ENCODE measurements around the gene SAMM50.

DNA sequence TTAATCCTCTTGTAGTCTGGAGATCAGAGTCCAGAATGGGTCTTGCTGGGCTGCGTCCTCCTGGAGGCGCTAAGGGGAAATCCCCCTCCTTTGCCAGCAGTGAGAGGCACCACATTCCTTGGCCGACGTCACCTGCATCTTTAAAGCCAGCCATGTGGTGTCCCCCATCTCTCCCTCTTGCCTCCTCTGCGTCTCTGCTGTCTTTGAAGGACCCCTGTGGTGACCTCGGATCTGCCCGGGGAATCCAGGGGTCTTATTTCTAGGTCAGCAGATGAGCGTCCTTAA, 41.7 kb downstream of the SAMM50 start:
- no peak for TF ChIP-seq CTCF (IDR thresholded peaks at IDR 0.05)
- no peak for TF ChIP-seq POLR2A (IDR thresholded peaks at IDR 0.05; ENCODE audit: low read depth)
- TF ChIP-seq POLR2AphosphoS5 (IDR thresholded peaks at IDR 0.05): no peak
- TF ChIP-seq EP300 (IDR thresholded peaks at IDR 0.05): no peak

Data from esophagus muscularis mucosa (tissue), 4 donors.